HFF-Myc (cell line): ENCODE data around the gene ZNFX1.

Experiments used
- DNase-seq: peaks from one replicate; pipeline ENCODE4 v3.0.0-alpha.2; 2011; ENCODE audit warnings: low read depth; ENCODE audit errors: extremely low read depth
- H3K4me3 ChIP-seq: replicated peaks from 2 replicates; pipeline ENCODE4 v1.5.1; 2011; ENCODE audit warnings: low read depth, mild to moderate bottlenecking, control low read depth, low read length
- CTCF ChIP-seq: IDR thresholded peaks from 2 replicates; pipeline ENCODE4 v1.5.1; 2012; ENCODE audit warnings: mild to moderate bottlenecking, low read depth, low read length, control low read depth; ENCODE audit errors: missing control alignments

ZNFX1 gene

GRCh38 chr20:49262444-49262843, 15.4 kb downstream of the ZNFX1 start:
- DNase-seq, result no peak
- H3K4me3 ChIP-seq, result no peak overlapping the region
- TF ChIP-seq CTCF, result no peak

GRCh38 chr20:49261173-49261572, 16.7 kb downstream of the ZNFX1 start:
- no peak for TF ChIP-seq CTCF
- no peak for DNase-seq
- no peak overlapping the region for H3K4me3 ChIP-seq

GRCh38 chr20:49260218-49260617, 17.6 kb downstream of the ZNFX1 start:
- no peak overlapping the region for H3K4me3 ChIP-seq
- DNase-seq, result no peak
- no peak for TF ChIP-seq CTCF

- DNase-seq, result no peak
- TF ChIP-seq CTCF, result no peak
- no peak overlapping the region for H3K4me3 ChIP-seq
Observed at GRCh38 chr20:49259799-49260198, 18.1 kb downstream of the ZNFX1 start.

GRCh38 chr20:49259284-49259683, 18.6 kb downstream of the ZNFX1 start:
- TF ChIP-seq CTCF, result no peak
- no peak for DNase-seq
- H3K4me3 ChIP-seq, result no peak overlapping the region

- no peak for DNase-seq
- no peak overlapping the region for H3K4me3 ChIP-seq
- TF ChIP-seq CTCF, result no peak
Observed at GRCh38 chr20:49256261-49256660, 21.6 kb downstream of the ZNFX1 start.

- H3K4me3 ChIP-seq, result no peak overlapping the region
- no peak for TF ChIP-seq CTCF
- no peak for DNase-seq
Observed at GRCh38 chr20:49252556-49253350, 25.1 kb downstream of the ZNFX1 start.
